AG08396 (cell line): Measurements from ENCODE around the gene MRAP2.

ENCODE experiments used
- DNase-seq: peaks from one replicate; pipeline ENCODE4 v3.0.0; 2012; ENCODE audit warnings: low spot score, mixed read lengths

MRAP2 gene

GRCh38 chr6:84135291-84135690 is 101.7 kb downstream of the MRAP2 start:
- DNase-seq: no peak

GRCh38 chr6:84136364-84137050 is 102.9 kb downstream of the MRAP2 start:
- DNase-seq: no peak

GRCh38 chr6:84137051-84137375 is 103.4 kb downstream of the MRAP2 start:
- no peak for DNase-seq

GRCh38 chr6:84137989-84138575 is 104.5 kb downstream of the MRAP2 start:
- DNase-seq: no peak

GRCh38 chr6:84139311-84139710 is 105.7 kb downstream of the MRAP2 start:
- no peak for DNase-seq
